Measurements from ENCODE around the gene NUTF2.

The NUTF2 gene

DNA sequence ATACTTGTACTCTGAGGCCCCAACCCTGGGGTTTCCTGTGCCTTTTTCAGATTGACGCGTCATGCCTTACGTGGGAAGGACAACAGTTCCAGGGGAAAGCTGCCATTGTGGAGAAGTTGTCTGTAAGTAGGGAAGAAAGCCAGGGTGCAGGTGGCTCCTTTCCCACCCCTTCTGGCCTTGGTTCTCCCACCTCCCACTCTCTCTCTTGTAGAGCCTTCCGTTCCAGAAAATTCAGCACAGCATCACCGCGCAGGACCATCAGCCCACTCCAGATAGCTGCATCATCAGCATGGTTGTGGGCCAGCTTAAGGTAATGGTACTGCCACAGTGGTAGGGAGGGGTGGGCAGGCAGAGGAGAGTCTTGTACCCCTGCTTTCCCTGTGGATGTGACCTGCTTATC lies 21.6 kb downstream of the NUTF2 start:
- Histone ChIP-seq H3K36me3 (ENCODE audit: control insufficient read depth in 2 of 2, insufficient read depth in 1 of 2, low read length in 2 of 2) (peaks cover 28 to 87% of the 10 kb centered on the region in 2 experiments), H3K4me1 (ENCODE audit: control insufficient read depth, insufficient read depth, low read length) (no peaks in the 10 kb centered on the region; the same call in 1 of the 2 replicates), H3K4me3 (ENCODE audit: low read depth, low read length) (no peak overlapping the region), H3K27ac (ENCODE audit: extremely low read depth, low read depth, low read length) (no peak overlapping the region), H3K9me3 (ENCODE audit: control insufficient read depth, insufficient read depth, low read depth, low read length) (no peaks in the 10 kb centered on the region)
- TF ChIP-seq PRDM1 (tag by site-specific recombination; IDR thresholded peaks at IDR 0.05) (0 out of 2 replicates have a peak, but pooled peaks have one; percentile 4), ZNF184 (tag by site-specific recombination; IDR thresholded peaks at IDR 0.05) (no peak), ZNF211 (tag by site-specific recombination; IDR thresholded peaks at IDR 0.05; ENCODE audit: low read depth) (no peak), ZNF114 (tag by site-specific recombination; IDR thresholded peaks at IDR 0.05) (no peak)
- TF ChIP-seq, protein P1, sequence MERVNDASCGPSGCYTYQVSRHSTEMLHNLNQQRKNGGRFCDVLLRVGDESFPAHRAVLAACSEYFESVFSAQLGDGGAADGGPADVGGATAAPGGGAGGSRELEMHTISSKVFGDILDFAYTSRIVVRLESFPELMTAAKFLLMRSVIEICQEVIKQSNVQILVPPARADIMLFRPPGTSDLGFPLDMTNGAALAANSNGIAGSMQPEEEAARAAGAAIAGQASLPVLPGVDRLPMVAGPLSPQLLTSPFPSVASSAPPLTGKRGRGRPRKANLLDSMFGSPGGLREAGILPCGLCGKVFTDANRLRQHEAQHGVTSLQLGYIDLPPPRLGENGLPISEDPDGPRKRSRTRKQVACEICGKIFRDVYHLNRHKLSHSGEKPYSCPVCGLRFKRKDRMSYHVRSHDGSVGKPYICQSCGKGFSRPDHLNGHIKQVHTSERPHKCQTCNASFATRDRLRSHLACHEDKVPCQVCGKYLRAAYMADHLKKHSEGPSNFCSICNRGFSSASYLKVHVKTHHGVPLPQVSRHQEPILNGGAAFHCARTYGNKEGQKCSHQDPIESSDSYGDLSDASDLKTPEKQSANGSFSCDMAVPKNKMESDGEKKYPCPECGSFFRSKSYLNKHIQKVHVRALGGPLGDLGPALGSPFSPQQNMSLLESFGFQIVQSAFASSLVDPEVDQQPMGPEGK (tag by site-specific recombination; IDR thresholded peaks at IDR 0.05): no peak
- ChIA-PET POLR2A (no interaction called here), CTCF (interaction anchor here (2.4 kb wide), 1 partner anchor 52 kb away, joined by 11 read pairs; no protein-coding TSS in a partner anchor)

DNA sequence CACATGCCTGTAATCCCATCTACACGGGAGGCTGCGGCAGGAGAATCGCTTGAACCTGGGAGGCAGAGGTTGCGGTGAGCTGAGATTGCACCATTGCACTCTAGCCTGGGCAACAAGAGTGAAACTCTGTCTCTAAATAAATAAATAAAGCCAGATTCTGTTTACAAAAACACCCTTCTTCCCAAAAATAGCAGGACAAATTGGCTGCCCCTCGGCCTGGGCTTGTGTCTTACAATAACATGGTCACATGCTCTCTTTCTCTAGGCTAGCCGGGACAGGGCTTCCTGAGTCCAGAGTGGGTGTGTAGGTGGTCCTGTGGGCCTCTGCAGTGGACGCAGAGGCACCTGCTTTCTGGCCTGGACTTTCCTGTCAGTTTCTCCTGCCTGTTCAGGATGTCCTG lies 22.9 kb downstream of the NUTF2 start:
- Histone ChIP-seq H3K4me1 (ENCODE audit: control insufficient read depth, insufficient read depth, low read length) (no peaks in the 10 kb centered on the region), H3K9me3 (ENCODE audit: control insufficient read depth, insufficient read depth, low read depth, low read length) (no peaks in the 10 kb centered on the region), H3K36me3 (ENCODE audit: control insufficient read depth in 2 of 2, insufficient read depth in 1 of 2, low read length in 2 of 2) (peaks cover 28 to 79% of the 10 kb centered on the region in 2 experiments), H3K27ac (ENCODE audit: extremely low read depth, low read depth, low read length) (no peak overlapping the region), H3K4me3 (ENCODE audit: low read depth, low read length) (no peak overlapping the region)
- ChIA-PET POLR2A (no interaction called here), CTCF (interaction anchor here (0.6 to 2.4 kb wide), 3 partner anchors 9 to 53 kb away, joined by 3 to 11 read pairs (median 3); no protein-coding TSS in a partner anchor)
- TF ChIP-seq ZNF660 (tag by site-specific recombination; IDR thresholded peaks at IDR 0.05) (no peak), ZNF571 (tag by site-specific recombination; IDR thresholded peaks at IDR 0.05) (no peak), ZNF776 (tag by site-specific recombination; IDR thresholded peaks at IDR 0.05; ENCODE audit: borderline replicate concordance) (no peak), ZNF792 (tag by site-specific recombination; IDR thresholded peaks at IDR 0.05) (no peak), ZEB2 (tag by site-specific recombination; IDR thresholded peaks at IDR 0.05) (no peak), ZNF76 (tag by site-specific recombination; IDR thresholded peaks at IDR 0.05; ENCODE audit: borderline replicate concordance, low read depth) (no peak), IKZF3 (tag by site-specific recombination; IDR thresholded peaks at IDR 0.05) (no peak), PRDM1 (tag by site-specific recombination; IDR thresholded peaks at IDR 0.05) (no peak), ZSCAN23 (tag by site-specific recombination; IDR thresholded peaks at IDR 0.05) (no peak), ZNF2 (tag by site-specific recombination; IDR thresholded peaks at IDR 0.05) (no peak), ZBTB20 (tag by site-specific recombination; IDR thresholded peaks at IDR 0.05) (no peak), ZNF513 (tag by site-specific recombination; IDR thresholded peaks at IDR 0.05) (no peak), ZNF544 (tag by site-specific recombination; IDR thresholded peaks at IDR 0.05) (no peak), ZSCAN18 (tag by site-specific recombination; IDR thresholded peaks at IDR 0.05) (no peak)

GRCh38 chr16:67871256-67871655 lies 24.5 kb downstream of the NUTF2 start:
- TF ChIP-seq, protein P2, sequence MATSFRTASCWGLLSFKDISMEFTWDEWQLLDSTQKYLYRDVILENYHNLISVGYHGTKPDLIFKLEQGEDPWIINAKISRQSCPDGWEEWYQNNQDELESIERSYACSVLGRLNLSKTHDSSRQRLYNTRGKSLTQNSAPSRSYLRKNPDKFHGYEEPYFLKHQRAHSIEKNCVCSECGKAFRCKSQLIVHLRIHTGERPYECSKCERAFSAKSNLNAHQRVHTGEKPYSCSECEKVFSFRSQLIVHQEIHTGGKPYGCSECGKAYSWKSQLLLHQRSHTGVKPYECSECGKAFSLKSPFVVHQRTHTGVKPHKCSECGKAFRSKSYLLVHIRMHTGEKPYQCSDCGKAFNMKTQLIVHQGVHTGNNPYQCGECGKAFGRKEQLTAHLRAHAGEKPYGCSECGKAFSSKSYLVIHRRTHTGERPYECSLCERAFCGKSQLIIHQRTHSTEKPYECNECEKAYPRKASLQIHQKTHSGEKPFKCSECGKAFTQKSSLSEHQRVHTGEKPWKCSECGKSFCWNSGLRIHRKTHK (tag by site-specific recombination; IDR thresholded peaks at IDR 0.05): no peak
- TF ChIP-seq ZBTB20 (tag by site-specific recombination; IDR thresholded peaks at IDR 0.05): peak; percentile 36; the same call in 1 of the 2 replicates
- TF ChIP-seq SCRT1 (tag by site-specific recombination; IDR thresholded peaks at IDR 0.05; ENCODE audit: borderline replicate concordance): peak; percentile 68; the same call in 1 of the 2 replicates
- TF ChIP-seq ZNF529 (tag by site-specific recombination; IDR thresholded peaks at IDR 0.05; ENCODE audit: insufficient replicate concordance): no peak
- TF ChIP-seq KLF10 (tag by site-specific recombination; IDR thresholded peaks at IDR 0.05): no peak
- no peak for TF ChIP-seq ZNF132 (tag by site-specific recombination; IDR thresholded peaks at IDR 0.05; ENCODE audit: borderline replicate concordance)
- TF ChIP-seq SCRT2 (tag by site-specific recombination; IDR thresholded peaks at IDR 0.05): peak; percentile 90
- H3K27ac ChIP-seq (ENCODE audit: extremely low read depth, low read depth, low read length): no peak overlapping the region
- H3K36me3 ChIP-seq (ENCODE audit: control insufficient read depth in 2 of 2, insufficient read depth in 1 of 2, low read length in 2 of 2): peaks cover 20 to 78% of the 10 kb centered on the region in 2 experiments
- no peaks in the 10 kb centered on the region for H3K9me3 ChIP-seq (ENCODE audit: control insufficient read depth, insufficient read depth, low read depth, low read length)
- H3K4me3 ChIP-seq (ENCODE audit: low read depth, low read length): no peak overlapping the region
- POLR2A ChIA-PET: interaction anchor here (0.6 to 1.1 kb wide), 6 partner anchors 9 to 65 kb away, joined by 3 to 5 read pairs (median 3); partner anchors contain the start of gene NUTF2
- no peaks in the 10 kb centered on the region for H3K4me1 ChIP-seq (ENCODE audit: control insufficient read depth, insufficient read depth, low read length)
- CTCF ChIA-PET: interaction anchor here (0.6 to 1.9 kb wide), 3 partner anchors 13 to 209 kb away, joined by 3 to 8 read pairs (median 6); partner anchors contain the start of gene NRN1L
